ENCODE results near the gene RPS19.

GRCh38 chr19:41918653-41919244, 58.7 kb downstream of the RPS19 start:
- TF ChIP-seq EZH2 (IDR thresholded peaks at IDR 0.05; ENCODE audit: low read depth) (no peak), CTCF (conservative IDR thresholded peaks at IDR 0.05) (no peak)

All from PC-9 (cell line).